HCT116 (cell line): ENCODE data around the gene FRAS1. TPM values are rescaled to one million over a fixed set of nuclear protein-coding genes. Genes with fewer than 3 reads are reported as not detected.
A peak's percentile ranks its signal among the peaks of the same experiment; 100 is the strongest.

Experiments
- ATAC-seq: fragments of 200-7000 bp; cut with Tn5 transposase; 2 replicates; pipeline ENCODE4 v1.9.1; 2020; ENCODE audit warnings: mild to moderate bottlenecking, moderate library complexity
- BruUV-seq: library from RNA; stranded (reverse); fragments of 400-500 nt; replicated peaks from 2 replicates; lab custom pipeline; 2021; lab: Mats Ljungman, UMichigan
- CTCF ChIA-PET: fragments of 300-600 bp; sonication (Branson Sonifier 250); formaldehyde crosslinking; loops from one replicate; lab custom pipeline; 2021; ENCODE audit warnings: antibody characterized with exemption; lab: Charles Lee
- POLR2A ChIA-PET: fragments of 300-600, 350-600 bp; sonication (Branson Sonifier 250); formaldehyde crosslinking; loops from one replicate; lab custom pipeline; 2021; ENCODE audit warnings: antibody characterized with exemption; lab: Charles Lee
- RAD21 ChIA-PET, 2 experiments: fragments of 300-600 bp; sonication (Branson Sonifier 250); formaldehyde crosslinking; loops; one replicate each; lab custom pipeline; 2023; ENCODE audit warnings: low total read pairs in 2 of 2; ENCODE audit not compliant: uncharacterized antibody in 2 of 2, unreplicated experiment in 2 of 2, low non-redundant PET in 1 of 2; lab: Charles Lee
- DNase-seq: peaks from one replicate; pipeline ENCODE4 v3.0.0-alpha.2; 2010; ENCODE audit warnings: low read depth, low spot score
- H2AFZ ChIP-seq: fragments of 200-600 bp; shearing (Covaris generic), sonication (generic); 2 replicates; pipeline ENCODE4 v1.6.1; 2017; ENCODE audit warnings: low read depth, mixed run types, mixed read lengths, antibody characterized with exemption, low read length; ENCODE audit not compliant: poor library complexity, severe bottlenecking
- H3K27ac ChIP-seq: 2 replicates; pipeline ENCODE4 v1.5.1; 2012; ENCODE audit warnings: low read depth, low read length
- H3K27me3 ChIP-seq: fragments of 200-600 bp; sonication (generic); 2 replicates; pipeline ENCODE4 v1.6.1; 2016; ENCODE audit warnings: mixed run types, low read length, mixed read lengths; ENCODE audit not compliant: insufficient read depth
- H3K36me3 ChIP-seq, 2 experiments: fragments of 200-500 bp in 1 of 2; fragments of 200-600 bp in 1 of 2; sonication (Bioruptor generic) in 1 of 2; sonication (generic) in 1 of 2; 2 replicates each; pipeline versions ENCODE4 v1.5.1 to v1.6.1; 2014 to 2016; ENCODE audit warnings: low read length in 2 of 2, inconsistent platforms in 1 of 2, mixed read lengths in 1 of 2, mixed run types in 1 of 2; ENCODE audit not compliant: insufficient read depth in 2 of 2, control insufficient read depth in 1 of 2
- H3K4me1 ChIP-seq, 2 experiments: fragments of 200-600 bp in 1 of 2; sonication (generic) in 1 of 2; 2 replicates each; pipeline versions ENCODE4 v1.5.1 to v1.6.1; 2012 to 2017; ENCODE audit warnings: low read length in 2 of 2, inconsistent platforms in 1 of 2, mild to moderate bottlenecking in 1 of 2, mixed read lengths in 1 of 2, mixed run types in 1 of 2, moderate library complexity in 1 of 2; ENCODE audit not compliant: insufficient read depth in 2 of 2, control insufficient read depth in 1 of 2
- H3K4me2 ChIP-seq: fragments of 200-600 bp; sonication (generic); 2 replicates; pipeline ENCODE4 v1.6.1; 2017; ENCODE audit warnings: mixed run types, low read length, mixed read lengths
- H3K4me3 ChIP-seq, 2 experiments: fragments of 200-600 bp in 1 of 2; sonication (generic) in 1 of 2; replicated peaks in 1 of 2; 2 replicates each; pipeline ENCODE4 v1.5.1; 2011 to 2016; ENCODE audit warnings: low read length in 2 of 2, control low read depth in 1 of 2, low read depth in 1 of 2, mild to moderate bottlenecking in 1 of 2, mixed read lengths in 1 of 2, mixed run types in 1 of 2
- H3K79me2 ChIP-seq: fragments of 200-600 bp; sonication (generic); 2 replicates; pipeline ENCODE4 v1.6.1; 2017; ENCODE audit warnings: mild to moderate bottlenecking, mixed run types, low read length, moderate library complexity, mixed read lengths; ENCODE audit not compliant: insufficient read depth
- H3K9ac ChIP-seq: fragments of 200-600 bp; sonication (generic); 2 replicates; pipeline ENCODE4 v1.6.1; 2016; ENCODE audit warnings: low read length, mixed read lengths
- H3K9me2 ChIP-seq: fragments of 200-600 bp; sonication (generic), shearing (Covaris generic); 2 replicates; pipeline ENCODE4 v1.6.1; 2017; ENCODE audit warnings: mixed run types, mild to moderate bottlenecking, moderate library complexity; ENCODE audit not compliant: insufficient read depth
- H3K9me3 ChIP-seq, 2 experiments: fragments of 200-500 bp in 1 of 2; fragments of 200-600 bp in 1 of 2; sonication (Bioruptor generic) in 1 of 2; sonication (generic) in 1 of 2; 2 replicates each; pipeline ENCODE4 v1.6.1; 2014 to 2017; ENCODE audit warnings: low read length in 2 of 2, mixed read lengths in 2 of 2, inconsistent platforms in 1 of 2, low read depth in 1 of 2, mild to moderate bottlenecking in 1 of 2, mixed run types in 1 of 2, moderate library complexity in 1 of 2; ENCODE audit not compliant: control insufficient read depth in 1 of 2, insufficient read depth in 1 of 2
- H4K20me1 ChIP-seq: fragments of 200-600 bp; sonication (generic), shearing (Covaris generic); 2 replicates; pipeline ENCODE4 v1.6.1; 2017; ENCODE audit warnings: mixed run types, mild to moderate bottlenecking, moderate library complexity; ENCODE audit not compliant: insufficient read depth
- FOSL1 ChIP-seq: IDR thresholded peaks from 2 replicates; pipeline ENCODE4 v1.6.1; 2012; ENCODE audit warnings: low read depth
- POLR2AphosphoS5 ChIP-seq: IDR thresholded peaks from 2 replicates; pipeline ENCODE4 v1.6.1; 2011; ENCODE audit warnings: mild to moderate bottlenecking, low read depth, low read length, moderate library complexity
- RAD21 ChIP-seq: IDR thresholded peaks from 2 replicates; pipeline ENCODE4 v1.6.1; 2012; ENCODE audit warnings: low read depth, mild to moderate bottlenecking
- SIN3A ChIP-seq: IDR thresholded peaks from 2 replicates; pipeline ENCODE4 v1.6.1; 2012; ENCODE audit warnings: low read depth
- YY1 ChIP-seq: IDR thresholded peaks from 2 replicates; pipeline ENCODE4 v1.6.1; 2011; ENCODE audit warnings: low read length, low read depth, moderate library complexity, mild to moderate bottlenecking; ENCODE audit not compliant: insufficient replicate concordance; ENCODE audit errors: extremely low read depth
- ZFX ChIP-seq: fragments of 450-650 bp; IDR thresholded peaks from 2 replicates; pipeline ENCODE4 v1.6.1; 2017
- intact Hi-C: fragments of 100-400 bp; cut with micrococcal nuclease; formaldehyde crosslinking; loops from 2 replicates; pipeline ENCODE4 v1.10.0; 2022
- total RNA-seq: library from RNA; stranded (reverse); gene quantifications from one replicate; pipeline ENCODE4 v1.2.1, GENCODE V29; 2021; ENCODE audit not compliant: unreplicated experiment
- TF ChIP-seq, protein P1 (sequence below): IDR thresholded peaks from 2 replicates; pipeline ENCODE4 v1.6.1; 2011; ENCODE audit warnings: mild to moderate bottlenecking, low read length, moderate library complexity; ENCODE audit not compliant: insufficient replicate concordance; ENCODE audit errors: extremely low read depth

FRAS1 gene
- total RNA-seq, 1 experiment from 2014 or later, result 33.5 TPM

- H2AFZ ChIP-seq, result peak overlapping the region; percentile 57
- RAD21 ChIA-PET, result interaction anchor here (0.5 to 1.0 kb wide), 6 partner anchors 64 to 671 kb away, joined by 3 to 7 read pairs (median 3); no protein-coding TSS in a partner anchor
- BruUV-seq, result no TSS peak
Measured at GRCh38 chr4:78058591-78059523, 1.7 kb downstream of the FRAS1 start.

More at GRCh38 chr4:78058591-78059523, 1.7 kb downstream of the FRAS1 start:
- no peaks in the 10 kb centered on the region for H3K27me3 ChIP-seq
- ChIA-PET CTCF (interaction anchor here (0.6 to 2.1 kb wide), 26 partner anchors 8 to 804 kb away, joined by 3 to 17 read pairs (median 4); no protein-coding TSS in a partner anchor), POLR2A (interaction anchor here (0.6 to 1.3 kb wide), 11 partner anchors 10 to 521 kb away, joined by 3 to 4 read pairs (median 3); partner anchors contain the start of gene MRPL1)
- peak overlapping the region; percentile 99 for H3K4me2 ChIP-seq
- H3K79me2 ChIP-seq, result peaks cover 60% of the 10 kb centered on the region
- no peaks in the 10 kb centered on the region for H3K9me3 ChIP-seq
- no peaks in the 10 kb centered on the region for H3K36me3 ChIP-seq
- H3K4me3 ChIP-seq, result peak overlapping the region; percentile 70 to 89
- DNase-seq (no peak), ATAC-seq (peak; percentile 20)
- H4K20me1 ChIP-seq, result no peaks in the 10 kb centered on the region
- H3K27ac ChIP-seq, result peak overlapping the region; percentile 94
- H3K9ac ChIP-seq, result peak overlapping the region; percentile 73
- intact Hi-C loops, result loop anchor here (1.0 to 5.0 kb wide), 3 partner anchors 458 to 878 kb away; partner anchors contain the start of gene PAQR3
- no peaks in the 10 kb centered on the region for H3K9me2 ChIP-seq
- H3K4me1 ChIP-seq, result peaks cover 7 to 18% of the 10 kb centered on the region in 2 experiments; a peak in 3 of 4 replicates
- TF ChIP-seq ZFX, result peak; percentile 48
- TF ChIP-seq FOSL1, result no peak
- no peak for TF ChIP-seq SIN3A
- no peak for TF ChIP-seq YY1
- TF ChIP-seq POLR2AphosphoS5, result peak; percentile 10; the same call in 1 of the 2 replicates
- TF ChIP-seq, protein P1, sequence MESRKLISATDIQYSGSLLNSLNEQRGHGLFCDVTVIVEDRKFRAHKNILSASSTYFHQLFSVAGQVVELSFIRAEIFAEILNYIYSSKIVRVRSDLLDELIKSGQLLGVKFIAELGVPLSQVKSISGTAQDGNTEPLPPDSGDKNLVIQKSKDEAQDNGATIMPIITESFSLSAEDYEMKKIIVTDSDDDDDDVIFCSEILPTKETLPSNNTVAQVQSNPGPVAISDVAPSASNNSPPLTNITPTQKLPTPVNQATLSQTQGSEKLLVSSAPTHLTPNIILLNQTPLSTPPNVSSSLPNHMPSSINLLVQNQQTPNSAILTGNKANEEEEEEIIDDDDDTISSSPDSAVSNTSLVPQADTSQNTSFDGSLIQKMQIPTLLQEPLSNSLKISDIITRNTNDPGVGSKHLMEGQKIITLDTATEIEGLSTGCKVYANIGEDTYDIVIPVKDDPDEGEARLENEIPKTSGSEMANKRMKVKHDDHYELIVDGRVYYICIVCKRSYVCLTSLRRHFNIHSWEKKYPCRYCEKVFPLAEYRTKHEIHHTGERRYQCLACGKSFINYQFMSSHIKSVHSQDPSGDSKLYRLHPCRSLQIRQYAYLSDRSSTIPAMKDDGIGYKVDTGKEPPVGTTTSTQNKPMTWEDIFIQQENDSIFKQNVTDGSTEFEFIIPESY, result no peak
- TF ChIP-seq RAD21, result no peak
